Fibroblast of the aortic adventitia (primary cell): ENCODE measurements around the gene NHERF1. TPM values are rescaled to one million over a fixed set of nuclear protein-coding genes. Genes with fewer than 3 reads are reported as not detected.

ENCODE experiments used
- DNase-seq: peaks from one replicate; pipeline ENCODE4 v3.0.0-alpha.2; 2010; ENCODE audit warnings: low read depth
- H3K4me3 ChIP-seq: 2 replicates; pipeline ENCODE4 v1.5.1; 2011; ENCODE audit warnings: low read depth, mild to moderate bottlenecking, control low read depth, low read length, moderate library complexity
- CTCF ChIP-seq: IDR thresholded peaks from 2 replicates; pipeline ENCODE4 v1.5.1; 2011; ENCODE audit warnings: mild to moderate bottlenecking, low read length, control low read depth, inconsistent platforms; ENCODE audit not compliant: insufficient read depth
- total RNA-seq: library from RNA; depleted of rRNA; stranded (reverse); fragments of >200 nt; gene quantifications from 2 replicates; pipeline ENCODE4 v1.2.3, GENCODE V29; 2012; ENCODE audit warnings: low replicate concordance

NHERF1 gene
- total RNA-seq, 1 donor: 11.0 TPM

GRCh38 chr17:74738051-74738996 lies 10.1 kb upstream of the NHERF1 start:
- no peak overlapping the region for H3K4me3 ChIP-seq
- no peak for TF ChIP-seq CTCF
- no peak for DNase-seq

GRCh38 chr17:74739227-74739831 lies 9.1 kb upstream of the NHERF1 start:
- DNase-seq: no peak
- no peak overlapping the region for H3K4me3 ChIP-seq
- TF ChIP-seq CTCF: no peak

DNA sequence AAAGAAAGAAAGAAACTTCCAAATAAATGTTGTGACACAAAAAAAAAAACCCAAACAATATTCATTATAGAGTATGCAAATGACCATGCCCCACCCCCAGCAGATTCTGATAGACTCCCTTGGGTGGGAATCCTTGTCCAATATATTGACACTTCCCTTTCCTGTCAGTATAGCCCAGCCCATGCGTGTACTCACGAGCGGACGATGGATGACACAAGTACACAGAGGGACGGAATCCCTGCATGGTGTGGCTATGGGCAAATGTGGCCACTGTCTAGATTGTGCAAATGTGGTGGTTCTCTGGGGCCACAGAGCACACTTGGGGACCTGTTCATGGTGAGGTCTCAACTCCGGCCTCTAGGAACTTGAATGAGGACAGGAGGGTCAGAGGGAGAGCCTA lies 8.3 kb upstream of the NHERF1 start:
- DNase-seq: no peak
- TF ChIP-seq CTCF: no peak
- H3K4me3 ChIP-seq: no peak overlapping the region

DNA sequence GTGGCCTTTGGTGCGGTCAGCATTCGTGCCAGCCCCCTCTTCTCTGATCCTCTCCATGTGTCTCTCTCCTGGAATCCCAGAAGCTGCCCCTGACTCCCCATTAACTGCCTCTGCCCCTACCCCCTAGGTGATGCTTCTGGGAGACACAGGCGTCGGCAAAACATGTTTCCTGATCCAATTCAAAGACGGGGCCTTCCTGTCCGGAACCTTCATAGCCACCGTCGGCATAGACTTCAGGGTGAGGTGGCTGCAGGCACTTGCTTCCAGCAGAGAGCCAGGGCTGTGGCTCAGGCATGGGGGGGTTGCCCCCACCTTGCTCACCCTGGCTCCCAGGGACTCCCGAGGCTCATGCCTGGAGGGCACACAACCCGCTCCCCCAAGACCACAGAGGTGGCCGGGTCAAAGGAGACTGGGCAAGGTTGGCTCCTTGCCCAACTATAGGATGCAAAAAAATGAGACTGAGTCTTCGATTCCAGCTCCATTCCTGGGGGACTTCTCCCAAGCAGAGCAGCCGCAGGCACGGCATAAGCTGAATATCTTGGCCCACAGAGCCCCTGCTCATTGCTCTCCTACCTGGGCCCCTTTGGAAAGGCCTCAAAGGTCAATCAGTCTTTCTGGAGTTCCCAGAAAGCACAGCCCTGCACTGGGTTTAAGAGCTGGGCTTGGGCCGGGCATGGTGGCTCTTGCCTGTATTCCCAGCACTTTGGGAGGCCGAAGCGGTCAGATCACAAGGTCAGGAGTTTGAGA lies 7.6 kb upstream of the NHERF1 start:
- no peak for TF ChIP-seq CTCF
- no peak for DNase-seq

DNA sequence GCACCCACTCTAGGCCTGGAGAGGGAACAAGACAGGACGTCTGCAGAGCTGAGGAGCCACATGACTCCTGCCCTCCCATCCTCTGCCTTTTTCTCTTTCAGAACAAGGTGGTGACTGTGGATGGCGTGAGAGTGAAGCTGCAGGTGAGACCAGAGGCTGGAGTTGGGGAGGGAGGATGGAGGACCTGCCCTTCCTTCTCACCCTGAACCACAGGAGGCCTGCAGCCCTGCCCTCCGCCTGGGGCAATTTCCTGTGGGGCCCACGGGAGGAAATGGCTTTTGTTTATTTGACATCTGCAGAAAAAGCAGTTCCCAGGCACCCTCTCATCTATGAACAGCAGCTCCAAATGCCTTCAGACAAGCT lies 6.3 kb upstream of the NHERF1 start:
- no peak for TF ChIP-seq CTCF
- no peak for DNase-seq
- no peak overlapping the region for H3K4me3 ChIP-seq

More for the DNA sequence above, 7.6 kb upstream of the NHERF1 start:
- H3K4me3 ChIP-seq: no peak overlapping the region

GRCh38 chr17:74742978-74743545 lies 5.4 kb upstream of the NHERF1 start:
- no peak for DNase-seq
- TF ChIP-seq CTCF: no peak
- no peak overlapping the region for H3K4me3 ChIP-seq
